Measurements from ENCODE around the gene IGSF21.

GRCh38 chr1:18192974-18193373 is 85.4 kb downstream of the IGSF21 start:
- TF ChIP-seq CTCF (conservative IDR thresholded peaks at IDR 0.05) (no peak), ZFX (IDR thresholded peaks at IDR 0.05) (no peak)
